H1 (cell line): ENCODE measurements around the gene CDC42BPB. TPM values are rescaled to one million over a fixed set of nuclear protein-coding genes. Genes with fewer than 3 reads are reported as not detected.

Source experiments
- CTCF ChIA-PET: fragments of 300-600 bp; sonication (Branson Sonifier 250); formaldehyde crosslinking; loops from one replicate; lab custom pipeline; 2021; ENCODE audit not compliant: partially characterized antibody; lab: Charles Lee
- POLR2A ChIA-PET: fragments of 300-600 bp; sonication (Branson Sonifier 250); formaldehyde crosslinking; loops from one replicate; lab custom pipeline; 2021; ENCODE audit warnings: inconsistent platforms; ENCODE audit not compliant: partially characterized antibody; lab: Charles Lee
- DNase-seq, 2 experiments: peaks; one replicate each; pipeline versions ENCODE4 v3.0.0 to v3.0.0-alpha.2; 2010 to 2022; ENCODE audit warnings: low spot score in 2 of 2, low read depth in 1 of 2, mixed read lengths in 1 of 2
- FAIRE-seq: peaks from 2 replicates; lab custom pipeline; 2011; peaks lifted over from hg19 to GRCh38; lab: Jason Lieb, UNC
- H2AFZ ChIP-seq: 2 replicates; pipeline ENCODE4 v1.8.1; 2012; ENCODE audit warnings: low read length, inconsistent platforms
- H2AK5ac ChIP-seq: 2 replicates; pipeline ENCODE4 v1.6.1; 2013; ENCODE audit warnings: low read depth, low read length
- H2BK120ac ChIP-seq: replicated peaks from 2 replicates; pipeline ENCODE3; 2013; ENCODE audit warnings: low read depth, low read length, inconsistent platforms
- H2BK12ac ChIP-seq: 2 replicates; pipeline ENCODE4 v1.6.1; 2013; ENCODE audit warnings: low read depth, low read length
- H2BK15ac ChIP-seq: 2 replicates; pipeline ENCODE4 v1.6.1; 2013; ENCODE audit warnings: low read length
- H2BK20ac ChIP-seq: 2 replicates; pipeline ENCODE4 v1.6.1; 2013; ENCODE audit warnings: low read length
- H2BK5ac ChIP-seq: 2 replicates; pipeline ENCODE4 v1.6.1; 2013; ENCODE audit warnings: low read depth, low read length
- H3K14ac ChIP-seq: 2 replicates; pipeline ENCODE4 v1.6.1; 2013; ENCODE audit warnings: inconsistent platforms; ENCODE audit not compliant: insufficient read length
- H3K18ac ChIP-seq: 2 replicates; pipeline ENCODE4 v1.6.1; 2013; ENCODE audit warnings: low read length; ENCODE audit errors: extremely low read depth
- H3K23ac ChIP-seq: 2 replicates; pipeline ENCODE4 v1.6.1; 2013; ENCODE audit warnings: inconsistent platforms; ENCODE audit not compliant: insufficient read length
- H3K23me2 ChIP-seq: 2 replicates; pipeline ENCODE4 v1.6.1; 2013; ENCODE audit warnings: low read depth, low read length
- H3K27ac ChIP-seq: 2 replicates; pipeline ENCODE4 v1.6.1; 2011; ENCODE audit warnings: low read depth, low read length, inconsistent platforms
- H3K27me3 ChIP-seq, 4 experiments: replicated peaks in 1 of 4; 1 replicate in 1 of 4; 2 replicates in 3 of 4; pipeline versions ENCODE4 v1.6.1 to v1.8.1; 2011 to 2013; ENCODE audit warnings: low read length in 3 of 4, mild to moderate bottlenecking in 3 of 4, inconsistent platforms in 2 of 4, mixed read lengths in 2 of 4, moderate library complexity in 1 of 4; ENCODE audit not compliant: control insufficient read depth in 3 of 4, insufficient read depth in 3 of 4; ENCODE audit errors: extremely low read depth in 1 of 4
- H3K36me3 ChIP-seq, 4 experiments: 2 replicates each; pipeline versions ENCODE4 v1.6.1 to v1.8.1; 2011 to 2013; ENCODE audit warnings: mild to moderate bottlenecking in 4 of 4, low read length in 3 of 4, moderate library complexity in 2 of 4, control low read depth in 1 of 4, inconsistent platforms in 1 of 4; ENCODE audit not compliant: insufficient read depth in 4 of 4, control insufficient read depth in 2 of 4
- H3K4ac ChIP-seq: replicated peaks from 2 replicates; pipeline ENCODE3; 2013; ENCODE audit warnings: low read length, low read depth, mixed read lengths, inconsistent platforms; ENCODE audit not compliant: insufficient read length
- H3K4me1 ChIP-seq, 4 experiments: replicated peaks in 1 of 4; 1 replicate in 1 of 4; 2 replicates in 3 of 4; pipeline versions ENCODE4 v1.6.1 to v1.8.1; 2011 to 2013; ENCODE audit warnings: low read length in 3 of 4, inconsistent platforms in 2 of 4, mixed read lengths in 1 of 4; ENCODE audit not compliant: insufficient read depth in 4 of 4, control insufficient read depth in 3 of 4
- H3K4me2 ChIP-seq, 2 experiments: 2 replicates each; pipeline versions ENCODE4 v1.6.1 to v1.8.1; 2011 to 2013; ENCODE audit warnings: low read depth in 2 of 2, low read length in 2 of 2, control low read depth in 1 of 2, inconsistent platforms in 1 of 2, mild to moderate bottlenecking in 1 of 2; ENCODE audit not compliant: insufficient read depth in 1 of 2
- H3K4me3 ChIP-seq, 4 experiments: fragments of 200-600, 300-600 bp in 1 of 4; sonication (generic), shearing (Covaris generic), sonication (Bioruptor Twin) in 1 of 4; 2 replicates each; pipeline versions ENCODE4 v1.5.1 to v1.8.1; 2011 to 2016; ENCODE audit warnings: low read length in 4 of 4, low read depth in 3 of 4, control low read depth in 2 of 4, inconsistent platforms in 2 of 4, mild to moderate bottlenecking in 2 of 4, mixed read lengths in 1 of 4, moderate library complexity in 1 of 4; ENCODE audit not compliant: insufficient read depth in 2 of 4; ENCODE audit errors: extremely low read depth in 1 of 4
- H3K56ac ChIP-seq: replicated peaks from 2 replicates; pipeline ENCODE3; 2013; ENCODE audit warnings: low read depth, mild to moderate bottlenecking, mixed read lengths, low read length, inconsistent platforms; ENCODE audit not compliant: insufficient read length
- H3K79me1 ChIP-seq: 2 replicates; pipeline ENCODE4 v1.6.1; 2013; ENCODE audit warnings: low read depth, low read length, control low read depth
- H3K79me2 ChIP-seq, 2 experiments: 2 replicates each; pipeline versions ENCODE4 v1.6.1 to v1.8.1; 2012 to 2013; ENCODE audit warnings: low read length in 2 of 2, mild to moderate bottlenecking in 2 of 2, inconsistent platforms in 1 of 2; ENCODE audit not compliant: insufficient read depth in 2 of 2, control insufficient read depth in 1 of 2
- H3K9ac ChIP-seq, 4 experiments: replicated peaks in 1 of 4; 1 replicate in 1 of 4; 2 replicates in 3 of 4; pipeline versions ENCODE4 v1.6.1 to v1.8.1; 2011 to 2013; ENCODE audit warnings: low read depth in 3 of 4, low read length in 3 of 4, control low read depth in 2 of 4, mild to moderate bottlenecking in 2 of 4, moderate library complexity in 2 of 4, inconsistent platforms in 1 of 4; ENCODE audit errors: extremely low read depth in 1 of 4
- H3K9me3 ChIP-seq, 2 experiments: 2 replicates each; pipeline versions ENCODE4 v1.6.1 to v1.8.1; 2012 to 2013; ENCODE audit warnings: mild to moderate bottlenecking in 2 of 2, moderate library complexity in 2 of 2, control low read depth in 1 of 2, inconsistent platforms in 1 of 2, low read depth in 1 of 2, low read length in 1 of 2, mixed read lengths in 1 of 2; ENCODE audit not compliant: insufficient read depth in 2 of 2
- H4K20me1 ChIP-seq, 2 experiments: replicated peaks in 1 of 2; 2 replicates each; pipeline versions ENCODE3 to v1.8.1; 2011 to 2013; ENCODE audit warnings: inconsistent platforms in 2 of 2, low read length in 2 of 2, mild to moderate bottlenecking in 1 of 2; ENCODE audit not compliant: insufficient read depth in 2 of 2, control insufficient read depth in 1 of 2
- H4K5ac ChIP-seq: 2 replicates; pipeline ENCODE4 v1.6.1; 2013; ENCODE audit warnings: low read length, low read depth, mixed read lengths, inconsistent platforms; ENCODE audit not compliant: insufficient read length
- H4K8ac ChIP-seq: 2 replicates; pipeline ENCODE4 v1.8.0; 2013; ENCODE audit warnings: mild to moderate bottlenecking, moderate library complexity, low read length, inconsistent platforms; ENCODE audit not compliant: insufficient read depth; ENCODE audit errors: extremely low read depth
- H4K91ac ChIP-seq: replicated peaks from 2 replicates; pipeline ENCODE3; 2013; ENCODE audit warnings: low read length, mixed read lengths, inconsistent platforms; ENCODE audit not compliant: insufficient read length
- CBX8 ChIP-seq: fragments of 300-800, 300-1000 bp; sonication (generic); IDR thresholded peaks from 2 replicates; pipeline ENCODE4 v1.7.1; 2016; ENCODE audit warnings: low read depth, low read length, borderline replicate concordance
- HDAC2 ChIP-seq, 2 experiments: fragments of 300-600 bp in 1 of 2; sonication (generic) in 1 of 2; IDR thresholded peaks; 2 replicates each; pipeline ENCODE4 v1.6.1; 2011 to 2012; ENCODE audit warnings: low read depth in 2 of 2, low read length in 2 of 2, mild to moderate bottlenecking in 2 of 2, moderate library complexity in 2 of 2, borderline replicate concordance in 1 of 2, inconsistent platforms in 1 of 2
- MAFK ChIP-seq: IDR thresholded peaks from 2 replicates; pipeline ENCODE4 v1.6.1; 2012; ENCODE audit warnings: low read depth, mild to moderate bottlenecking, improper control_type of control experiment, low read length
- RBBP5 ChIP-seq: IDR thresholded peaks from 2 replicates; pipeline ENCODE4 v1.7.1; 2012; ENCODE audit warnings: low read depth, mild to moderate bottlenecking, inconsistent platforms, low read length, moderate library complexity, borderline replicate concordance
- SP1 ChIP-seq: IDR thresholded peaks from 2 replicates; pipeline ENCODE4 v1.6.1; 2011; ENCODE audit warnings: low read depth, low read length
- TEAD4 ChIP-seq: IDR thresholded peaks from 2 replicates; pipeline ENCODE4 v1.6.1; 2012; ENCODE audit warnings: low read depth, low read length, inconsistent platforms, mixed read lengths
- USF2 ChIP-seq: IDR thresholded peaks from 2 replicates; pipeline ENCODE4 v1.6.1; 2011; ENCODE audit warnings: low read length, improper control_type of control experiment
- WGBS, 2 experiments: shearing (Covaris generic) in 1 of 2; methylation state at CpG; one replicate each; pipeline versions ENCODE4 v1.1.6 to v1.1.7; 2013 to 2015; ENCODE audit warnings: low lambda C conversion rate in 2 of 2, mixed read lengths in 2 of 2, inconsistent platforms in 1 of 2, low coverage in 1 of 2, missing lambda C conversion rate in 1 of 2; ENCODE audit not compliant: insufficient replicate concordance in 2 of 2, insufficient coverage in 1 of 2, insufficient read length in 1 of 2; ENCODE audit errors: extremely low coverage in 1 of 2, missing lambda C conversion rate in 1 of 2; 5-methylcytosine and 5-hydroxymethylcytosine counted together
- polyA plus RNA-seq, 7 experiments: library from polyadenylated mRNA; depleted of rRNA in 3 of 7; stranded (reverse) in 5 of 7; unstranded in 2 of 7; fragments of >200 nt in 5 of 7; fragments of 200-250 nt in 2 of 7; gene quantifications; 1 replicate in 5 of 7; 2 replicates in 1 of 7; 4 replicates in 1 of 7; pipeline versions ENCODE4 v1.2.1 to v1.2.3, GENCODE V29; 2011 to 2013; ENCODE audit warnings: missing spikeins in 2 of 7, mixed read lengths in 2 of 7
- total RNA-seq: library from RNA; stranded (reverse); fragmentation: NEBNext Ultra II Directional; extraction: Animal tissue kit (Norgen Biotek cat#: 25700); gene quantifications from 2 replicates; pipeline ENCODE4 v1.2.1, GENCODE V29; 2021
- TF ChIP-seq, protein P1 (sequence below), 3 experiments: IDR thresholded peaks; 1 replicate in 2 of 3; 2 replicates in 1 of 3; pipeline versions ENCODE4 v1.5.1 to v1.6.1; 2011; ENCODE audit warnings: low read length in 3 of 3, mild to moderate bottlenecking in 3 of 3, inconsistent platforms in 2 of 3, low read depth in 1 of 3, moderate library complexity in 1 of 3; ENCODE audit not compliant: insufficient read depth in 1 of 3; ENCODE audit errors: control extremely low read depth in 1 of 3

Gene CDC42BPB
- total and polyA plus RNA-seq, 2 of the 8 experiments (the other 6 are each of a cell fraction or from before 2014, with no cell fraction given): 51.2 to 88.2 TPM

DNA sequence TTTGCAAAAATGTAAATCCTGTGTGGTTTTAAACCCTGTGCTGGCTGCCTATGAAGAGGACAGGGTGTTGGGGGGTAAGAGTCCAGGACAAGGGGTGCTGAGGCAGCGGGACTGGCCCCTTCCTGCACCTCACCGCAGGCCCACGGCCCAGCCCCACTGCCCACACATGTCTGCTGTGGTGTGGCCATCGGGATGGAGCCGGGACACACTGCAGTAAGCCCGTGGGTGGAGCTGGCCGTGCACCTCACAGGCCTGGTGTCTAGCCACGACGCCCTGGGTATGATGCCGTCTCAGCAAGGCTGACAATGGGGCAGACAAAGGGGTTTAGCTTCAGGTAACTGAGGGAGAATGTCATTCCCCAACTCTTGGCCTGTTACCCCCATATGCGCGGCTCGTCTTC lies 115.3 kb downstream of the CDC42BPB start:
- H3K79me2 ChIP-seq: no peaks in the 10 kb centered on the region
- ChIA-PET CTCF (interaction anchor here (1.4 kb wide), 1 partner anchor 247 kb away, joined by 4 read pairs; no protein-coding TSS in a partner anchor), POLR2A (no interaction called here)
- no peaks in the 10 kb centered on the region for H3K4me1 ChIP-seq
- no peak overlapping the region for H3K56ac ChIP-seq
- FAIRE-seq: no peak
- H3K4me3 ChIP-seq: no peak overlapping the region
- H3K9me3 ChIP-seq: no peaks in the 10 kb centered on the region
- no peak overlapping the region for H3K27ac ChIP-seq
- no peak overlapping the region for H2BK15ac ChIP-seq
- no peak overlapping the region for H2AK5ac ChIP-seq
- H4K8ac ChIP-seq: no peak overlapping the region
- no peak overlapping the region for H3K18ac ChIP-seq
- H2BK12ac ChIP-seq: no peak overlapping the region
- no peak overlapping the region for H4K91ac ChIP-seq
- H2BK20ac ChIP-seq: no peak overlapping the region
- no peak for DNase-seq
- H2BK5ac ChIP-seq: no peak overlapping the region
- no peaks in the 10 kb centered on the region for H3K79me1 ChIP-seq
- H3K23me2 ChIP-seq: no peaks in the 10 kb centered on the region
- H3K27me3 ChIP-seq: no peaks in the 10 kb centered on the region
- H3K23ac ChIP-seq: no peak overlapping the region
- no peak overlapping the region for H3K4ac ChIP-seq
- no peak overlapping the region for H3K4me2 ChIP-seq
- H3K9ac ChIP-seq: no peak overlapping the region
- no peak overlapping the region for H2AFZ ChIP-seq
- H4K20me1 ChIP-seq: peaks cover 0 to 6% of the 10 kb centered on the region in 2 experiments
- WGBS, 2 experiments: 94% methylated on average over 13 of the region's 13 CpGs; no CpG with 5 or more reads in 1 of the 2 experiments
- peaks cover 5 to 54% (median 32%) of the 10 kb centered on the region in 4 experiments for H3K36me3 ChIP-seq
- no peak overlapping the region for H4K5ac ChIP-seq
- H3K14ac ChIP-seq: no peak overlapping the region
- no peak overlapping the region for H2BK120ac ChIP-seq
- TF ChIP-seq HDAC2 (IDR thresholded peaks at IDR 0.05; ENCODE audit: borderline replicate concordance in 1 of 2, low read depth in 2 of 2, low read length in 2 of 2): no peak
- TF ChIP-seq USF2: no peak
- no peak for TF ChIP-seq MAFK
- TF ChIP-seq RBBP5: no peak
- no peak for TF ChIP-seq SP1
- TF ChIP-seq TEAD4: no peak
- TF ChIP-seq, protein P1, sequence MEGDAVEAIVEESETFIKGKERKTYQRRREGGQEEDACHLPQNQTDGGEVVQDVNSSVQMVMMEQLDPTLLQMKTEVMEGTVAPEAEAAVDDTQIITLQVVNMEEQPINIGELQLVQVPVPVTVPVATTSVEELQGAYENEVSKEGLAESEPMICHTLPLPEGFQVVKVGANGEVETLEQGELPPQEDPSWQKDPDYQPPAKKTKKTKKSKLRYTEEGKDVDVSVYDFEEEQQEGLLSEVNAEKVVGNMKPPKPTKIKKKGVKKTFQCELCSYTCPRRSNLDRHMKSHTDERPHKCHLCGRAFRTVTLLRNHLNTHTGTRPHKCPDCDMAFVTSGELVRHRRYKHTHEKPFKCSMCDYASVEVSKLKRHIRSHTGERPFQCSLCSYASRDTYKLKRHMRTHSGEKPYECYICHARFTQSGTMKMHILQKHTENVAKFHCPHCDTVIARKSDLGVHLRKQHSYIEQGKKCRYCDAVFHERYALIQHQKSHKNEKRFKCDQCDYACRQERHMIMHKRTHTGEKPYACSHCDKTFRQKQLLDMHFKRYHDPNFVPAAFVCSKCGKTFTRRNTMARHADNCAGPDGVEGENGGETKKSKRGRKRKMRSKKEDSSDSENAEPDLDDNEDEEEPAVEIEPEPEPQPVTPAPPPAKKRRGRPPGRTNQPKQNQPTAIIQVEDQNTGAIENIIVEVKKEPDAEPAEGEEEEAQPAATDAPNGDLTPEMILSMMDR (IDR thresholded peaks at IDR 0.05; ENCODE audit: control extremely low read depth in 1 of 3, insufficient read depth in 1 of 3, low read depth in 1 of 3, low read length in 3 of 3): no peak
- TF ChIP-seq CBX8: no peak
